SU-DHL-6 (cell line): Measurements from ENCODE around the gene LRP1.

Experiments used
- H2AFZ ChIP-seq: fragments of 200-600 bp; sonication (generic); 2 replicates; pipeline ENCODE4 v1.6.1; 2014; ENCODE audit warnings: low read depth, mild to moderate bottlenecking, moderate library complexity, mixed read lengths, antibody characterized with exemption, low read length; ENCODE audit not compliant: severe bottlenecking
- H3F3A ChIP-seq: fragments of 200-600 bp; shearing (Covaris generic); 2 replicates; pipeline ENCODE4 v1.6.0; 2016; ENCODE audit warnings: antibody characterized with exemption, mild to moderate bottlenecking; ENCODE audit not compliant: insufficient read depth
- H3K27ac ChIP-seq: fragments of 200-600 bp; sonication (generic); 2 replicates; pipeline ENCODE4 v1.5.1; 2016; ENCODE audit warnings: low read depth, mild to moderate bottlenecking, low read length, moderate library complexity, mixed read lengths
- H3K27me3 ChIP-seq: fragments of 200-600 bp; sonication (generic), shearing (Covaris generic); 2 replicates; pipeline ENCODE4 v1.6.0; 2014; ENCODE audit warnings: mild to moderate bottlenecking, low read length
- H3K36me3 ChIP-seq: fragments of 200-600 bp; sonication (generic); 2 replicates; pipeline ENCODE4 v1.6.1; 2014; ENCODE audit warnings: mild to moderate bottlenecking, low read length, mixed read lengths
- H3K4me2 ChIP-seq: fragments of 300-600, 200-600 bp; shearing (Covaris generic), sonication (generic); 2 replicates; pipeline ENCODE4 v1.6.0; 2014; ENCODE audit warnings: low read length, low read depth, mild to moderate bottlenecking; ENCODE audit not compliant: poor library complexity, severe bottlenecking
- H3K4me3 ChIP-seq: fragments of 200-600 bp; sonication (generic); 2 replicates; pipeline ENCODE4 v1.5.1; 2014; ENCODE audit warnings: antibody characterized with exemption, low read length, mild to moderate bottlenecking, mixed read lengths; ENCODE audit not compliant: insufficient read depth, poor library complexity, severe bottlenecking
- H3K79me2 ChIP-seq: fragments of 200-600 bp; sonication (generic); 2 replicates; pipeline ENCODE4 v1.6.1; 2014; ENCODE audit warnings: mild to moderate bottlenecking, low read length, moderate library complexity; ENCODE audit not compliant: insufficient read depth
- H3K9ac ChIP-seq: fragments of 200-600 bp; sonication (generic); 2 replicates; pipeline ENCODE4 v1.7.0; 2014; ENCODE audit warnings: mild to moderate bottlenecking, low read length
- H3K9me2 ChIP-seq: fragments of 200-600 bp; sonication (generic); replicated peaks from 2 replicates; pipeline ENCODE4 v1.6.1; 2014; ENCODE audit warnings: low read length; ENCODE audit not compliant: insufficient read depth
- H3K9me3 ChIP-seq: fragments of 200-600 bp; sonication (generic); 2 replicates; pipeline ENCODE4 v1.6.1; 2014; ENCODE audit warnings: low read length, mixed read lengths; ENCODE audit not compliant: insufficient read depth
- H4K20me1 ChIP-seq: fragments of 200-600 bp; sonication (generic); 2 replicates; pipeline ENCODE4 v1.6.1; 2014; ENCODE audit warnings: low read depth, mild to moderate bottlenecking, antibody characterized with exemption, low read length, moderate library complexity, mixed read lengths
- EZH2phosphoT487 ChIP-seq: fragments of 200-600 bp; sonication (generic), shearing (Covaris generic); conservative IDR thresholded peaks from 2 replicates; pipeline ENCODE4 v1.6.1; 2018; ENCODE audit warnings: mild to moderate bottlenecking, antibody characterized with exemption, low read length, moderate library complexity, mixed read lengths
- TF ChIP-seq, protein P1 (sequence below): fragments of 200-600 bp; sonication (generic); IDR thresholded peaks from one replicate; pipeline ENCODE4 v1.5.1; 2017; ENCODE audit warnings: antibody characterized with exemption, mild to moderate bottlenecking, low read length, moderate library complexity; ENCODE audit not compliant: insufficient read depth, poor library complexity, severe bottlenecking

Gene LRP1

DNA sequence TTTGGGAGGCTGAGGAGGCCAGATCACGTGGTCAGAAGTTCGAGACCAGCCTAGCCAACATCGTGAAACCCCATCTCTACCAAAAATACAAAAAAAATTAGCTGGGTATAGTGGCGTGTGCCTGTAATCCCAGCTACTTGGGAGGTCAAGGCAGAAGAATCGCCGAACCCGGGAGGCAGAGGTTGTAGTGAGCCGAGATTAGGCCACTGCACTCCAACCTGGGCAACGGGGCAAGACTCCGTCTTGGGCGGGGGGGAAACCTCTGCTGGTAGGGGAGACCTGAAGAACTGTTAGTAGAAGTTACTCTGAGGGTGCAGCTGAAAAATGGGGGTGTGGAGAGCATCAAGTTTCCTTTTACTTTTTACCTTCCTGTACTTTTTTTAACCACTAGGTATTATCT lies 2.2 kb upstream of the LRP1 start:
- Histone ChIP-seq H3K79me2 (no peaks in the 10 kb centered on the region), H3K27me3 (no peaks in the 10 kb centered on the region), H3K4me3 (no peak overlapping the region), H3K9me2 (no peaks in the 10 kb centered on the region), H3K9ac (no peak overlapping the region), H4K20me1 (no peaks in the 10 kb centered on the region), H2AFZ (no peak overlapping the region), H3K9me3 (no peaks in the 10 kb centered on the region), H3K27ac (no peak overlapping the region), H3K36me3 (no peaks in the 10 kb centered on the region), H3F3A (no peaks in the 10 kb centered on the region), H3K4me2 (no peak overlapping the region)
- TF ChIP-seq, protein P1, sequence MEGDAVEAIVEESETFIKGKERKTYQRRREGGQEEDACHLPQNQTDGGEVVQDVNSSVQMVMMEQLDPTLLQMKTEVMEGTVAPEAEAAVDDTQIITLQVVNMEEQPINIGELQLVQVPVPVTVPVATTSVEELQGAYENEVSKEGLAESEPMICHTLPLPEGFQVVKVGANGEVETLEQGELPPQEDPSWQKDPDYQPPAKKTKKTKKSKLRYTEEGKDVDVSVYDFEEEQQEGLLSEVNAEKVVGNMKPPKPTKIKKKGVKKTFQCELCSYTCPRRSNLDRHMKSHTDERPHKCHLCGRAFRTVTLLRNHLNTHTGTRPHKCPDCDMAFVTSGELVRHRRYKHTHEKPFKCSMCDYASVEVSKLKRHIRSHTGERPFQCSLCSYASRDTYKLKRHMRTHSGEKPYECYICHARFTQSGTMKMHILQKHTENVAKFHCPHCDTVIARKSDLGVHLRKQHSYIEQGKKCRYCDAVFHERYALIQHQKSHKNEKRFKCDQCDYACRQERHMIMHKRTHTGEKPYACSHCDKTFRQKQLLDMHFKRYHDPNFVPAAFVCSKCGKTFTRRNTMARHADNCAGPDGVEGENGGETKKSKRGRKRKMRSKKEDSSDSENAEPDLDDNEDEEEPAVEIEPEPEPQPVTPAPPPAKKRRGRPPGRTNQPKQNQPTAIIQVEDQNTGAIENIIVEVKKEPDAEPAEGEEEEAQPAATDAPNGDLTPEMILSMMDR = no peak
- no peak for TF ChIP-seq EZH2phosphoT487

DNA sequence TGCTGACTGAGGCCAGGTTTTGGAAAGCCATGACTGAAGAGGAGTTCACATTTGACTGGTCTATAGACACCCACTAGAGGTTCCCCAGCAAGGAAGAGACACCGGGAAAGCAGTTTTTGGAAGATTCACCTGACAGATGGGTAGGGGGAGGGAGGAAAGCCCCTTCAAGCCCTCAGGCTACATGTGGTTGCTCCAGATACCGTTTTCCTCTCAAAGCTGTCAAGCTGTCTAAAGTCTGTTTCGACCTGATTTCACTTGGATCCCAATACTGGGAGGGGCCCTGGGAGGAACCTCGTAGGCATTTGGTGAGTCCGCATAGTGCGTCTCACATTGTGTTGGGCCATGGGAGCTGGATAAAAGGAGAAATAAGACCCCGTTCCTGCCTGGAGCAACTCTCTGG lies 1.7 kb upstream of the LRP1 start:
- Histone ChIP-seq H3K4me2 (no peak overlapping the region), H2AFZ (no peak overlapping the region), H3K27me3 (no peaks in the 10 kb centered on the region), H3K36me3 (no peaks in the 10 kb centered on the region), H3K9me3 (no peaks in the 10 kb centered on the region), H3K79me2 (no peaks in the 10 kb centered on the region), H4K20me1 (no peaks in the 10 kb centered on the region), H3K27ac (no peak overlapping the region), H3K9ac (no peak overlapping the region), H3K4me3 (no peak overlapping the region), H3K9me2 (no peaks in the 10 kb centered on the region), H3F3A (no peaks in the 10 kb centered on the region)
- TF ChIP-seq, protein P1 = no peak
- no peak for TF ChIP-seq EZH2phosphoT487

DNA sequence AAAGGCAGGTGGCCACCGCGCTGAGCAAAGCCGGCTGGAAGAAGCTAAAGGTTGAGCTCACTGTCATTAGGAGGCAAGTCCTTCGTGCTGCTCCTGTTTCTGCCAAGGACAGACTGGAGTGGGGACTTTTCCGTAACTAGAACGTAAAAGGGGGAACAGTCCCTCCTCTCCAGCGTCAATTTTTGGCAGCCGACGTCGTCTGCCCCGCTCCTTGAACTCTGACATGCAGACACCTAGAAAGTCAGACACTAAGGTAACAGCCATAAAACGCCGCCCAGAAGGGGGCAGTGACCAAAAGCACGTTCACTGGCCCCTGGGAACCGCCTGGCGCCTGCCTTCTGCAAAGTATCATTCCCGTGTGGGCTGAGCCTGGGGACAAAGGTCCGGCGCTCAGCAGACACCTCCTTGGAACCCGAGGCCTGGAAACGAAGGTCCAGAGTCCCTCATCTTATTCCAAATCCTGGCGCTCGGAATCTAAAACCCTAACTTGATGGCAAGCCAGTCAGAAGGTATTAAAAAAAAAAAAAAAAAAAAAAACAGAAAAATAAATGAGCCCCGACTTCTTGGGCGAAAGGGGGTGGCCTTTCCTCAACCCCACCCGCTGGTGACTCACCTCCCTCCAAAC lies 1.1 kb upstream of the LRP1 start:
- Histone ChIP-seq H4K20me1 (no peaks in the 10 kb centered on the region), H3K4me3 (peak overlapping the region; percentile 71), H3F3A (no peaks in the 10 kb centered on the region), H3K79me2 (no peaks in the 10 kb centered on the region), H3K27me3 (no peaks in the 10 kb centered on the region), H3K27ac (no peak overlapping the region), H3K4me2 (peak overlapping the region; percentile 93), H3K9me3 (no peaks in the 10 kb centered on the region), H3K36me3 (no peaks in the 10 kb centered on the region), H2AFZ (peak overlapping the region; percentile 100), H3K9me2 (no peaks in the 10 kb centered on the region), H3K9ac (peak overlapping the region; percentile 71)
- TF ChIP-seq, protein P1 = peak; percentile 26
- no peak for TF ChIP-seq EZH2phosphoT487
